ENCODE measurements around the gene MAML3. TPM values are rescaled to one million over a fixed set of nuclear protein-coding genes. Genes with fewer than 3 reads are reported as not detected.
A peak's percentile ranks its signal among the peaks of the same experiment; 100 is the strongest.

Gene MAML3
- total and polyA plus RNA-seq, 12 donors, result 1.1 to 4.6 (median 2.6) TPM

DNA sequence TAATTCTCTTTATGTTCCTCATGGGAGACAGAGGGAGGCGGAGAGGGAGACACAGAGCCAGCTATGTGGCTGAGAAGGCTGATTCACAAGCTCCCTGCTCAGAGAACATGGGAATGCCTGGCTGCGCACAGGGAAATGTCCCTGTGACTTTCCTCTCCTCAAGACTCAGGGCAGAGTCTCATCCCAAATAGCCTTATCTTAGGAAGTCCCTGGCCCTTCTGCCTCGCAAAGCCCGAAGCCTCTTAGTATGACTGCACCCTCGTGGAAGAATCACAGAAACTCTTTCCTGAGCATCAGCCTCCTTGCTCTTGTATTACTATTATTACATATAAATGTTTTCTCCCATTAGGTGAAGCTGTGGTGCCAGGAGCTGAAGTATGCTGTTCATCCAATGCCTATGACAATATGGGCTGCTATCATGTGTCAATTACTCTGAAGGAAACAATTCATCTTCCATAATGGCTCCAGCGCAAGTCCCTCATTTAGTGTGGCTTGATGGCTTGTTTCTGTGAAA, 257.8 kb downstream of the MAML3 start:
- Histone ChIP-seq H3K9me3 (no peaks in the 10 kb centered on the region), H3K27me3 (no peaks in the 10 kb centered on the region), H3K27ac (no peak overlapping the region), H3K4me1 (peaks cover 0 to 22% (median 3%) of the 10 kb centered on the region in 9 donors), H3K4me3 (no peak overlapping the region), H3K36me3 (no peaks in the 10 kb centered on the region)
- 90 to 92% methylated on average over 6 of the region's 6 CpGs for WGBS, 2 donors
- ATAC-seq (no peak), DNase-seq (no peak)
- intact Hi-C loops (cut with DNase I), result no loop called here
- TF ChIP-seq, protein P1, sequence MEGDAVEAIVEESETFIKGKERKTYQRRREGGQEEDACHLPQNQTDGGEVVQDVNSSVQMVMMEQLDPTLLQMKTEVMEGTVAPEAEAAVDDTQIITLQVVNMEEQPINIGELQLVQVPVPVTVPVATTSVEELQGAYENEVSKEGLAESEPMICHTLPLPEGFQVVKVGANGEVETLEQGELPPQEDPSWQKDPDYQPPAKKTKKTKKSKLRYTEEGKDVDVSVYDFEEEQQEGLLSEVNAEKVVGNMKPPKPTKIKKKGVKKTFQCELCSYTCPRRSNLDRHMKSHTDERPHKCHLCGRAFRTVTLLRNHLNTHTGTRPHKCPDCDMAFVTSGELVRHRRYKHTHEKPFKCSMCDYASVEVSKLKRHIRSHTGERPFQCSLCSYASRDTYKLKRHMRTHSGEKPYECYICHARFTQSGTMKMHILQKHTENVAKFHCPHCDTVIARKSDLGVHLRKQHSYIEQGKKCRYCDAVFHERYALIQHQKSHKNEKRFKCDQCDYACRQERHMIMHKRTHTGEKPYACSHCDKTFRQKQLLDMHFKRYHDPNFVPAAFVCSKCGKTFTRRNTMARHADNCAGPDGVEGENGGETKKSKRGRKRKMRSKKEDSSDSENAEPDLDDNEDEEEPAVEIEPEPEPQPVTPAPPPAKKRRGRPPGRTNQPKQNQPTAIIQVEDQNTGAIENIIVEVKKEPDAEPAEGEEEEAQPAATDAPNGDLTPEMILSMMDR (IDR thresholded peaks at IDR 0.05), result no peak

GRCh38 chr4:139893801-139894200, 260.2 kb downstream of the MAML3 start:
- Histone ChIP-seq H3K4me3 (no peak overlapping the region), H3K27me3 (no peaks in the 10 kb centered on the region), H3K27ac (no peak overlapping the region), H3K9me3 (no peaks in the 10 kb centered on the region), H3K36me3 (peaks cover 0 to 14% (median 0%) of the 10 kb centered on the region in 9 donors), H3K4me1 (peaks cover 0 to 21% (median 0%) of the 10 kb centered on the region in 9 donors)
- TF ChIP-seq, protein P1 (IDR thresholded peaks at IDR 0.05), result no peak
- 77 to 87% methylated on average over 4 of the region's 4 CpGs for WGBS, 2 donors
- ATAC-seq (no peak), DNase-seq (no peak)
- intact Hi-C loops (cut with DNase I), result no loop called here

- TF ChIP-seq, protein P1 (IDR thresholded peaks at IDR 0.05), result no peak
- H3K4me3 ChIP-seq, result no peak overlapping the region
- no peak overlapping the region for H3K27ac ChIP-seq
- ATAC-seq (no peak), DNase-seq (no peak)
- peaks cover 0 to 15% (median 0%) of the 10 kb centered on the region in 9 donors for H3K4me1 ChIP-seq
- intact Hi-C loops (cut with DNase I), result no loop called here
- no peaks in the 10 kb centered on the region for H3K9me3 ChIP-seq
- H3K36me3 ChIP-seq, result peaks cover 0 to 15% (median 0%) of the 10 kb centered on the region in 9 donors
- no peaks in the 10 kb centered on the region for H3K27me3 ChIP-seq
- 85 to 94% methylated on average over 5 of the region's 5 CpGs for WGBS, 2 donors
Measured at GRCh38 chr4:139892973-139893736, 260.8 kb downstream of the MAML3 start.

- Histone ChIP-seq H3K4me1 (peaks cover 0 to 23% (median 0%) of the 10 kb centered on the region in 9 donors), H3K27me3 (no peaks in the 10 kb centered on the region), H3K4me3 (no peak overlapping the region), H3K9me3 (no peaks in the 10 kb centered on the region), H3K36me3 (peaks cover 0 to 15% (median 0%) of the 10 kb centered on the region in 9 donors), H3K27ac (no peak overlapping the region)
- TF ChIP-seq, protein P1 (IDR thresholded peaks at IDR 0.05), result peak in 1 of 9 donors; percentile 8
- ATAC-seq (no peak), DNase-seq (no peak)
- WGBS, 2 donors, result 83 to 84% methylated on average over 8 of the region's 8 CpGs
- intact Hi-C loops (cut with DNase I), result no loop called here
Measured at GRCh38 chr4:139890816-139891215, 263.2 kb downstream of the MAML3 start.

Measured in heart right ventricle (tissue), 16 donors.